ENCODE data around the gene NT5DC3.

The NT5DC3 gene

GRCh38 chr12:103875666-103876065 lies 34.6 kb upstream of the NT5DC3 start:
- no peak for TF ChIP-seq CTCF (IDR thresholded peaks at IDR 0.05; ENCODE audit: borderline replicate concordance, insufficient read depth, low read depth, low read length)

DNA sequence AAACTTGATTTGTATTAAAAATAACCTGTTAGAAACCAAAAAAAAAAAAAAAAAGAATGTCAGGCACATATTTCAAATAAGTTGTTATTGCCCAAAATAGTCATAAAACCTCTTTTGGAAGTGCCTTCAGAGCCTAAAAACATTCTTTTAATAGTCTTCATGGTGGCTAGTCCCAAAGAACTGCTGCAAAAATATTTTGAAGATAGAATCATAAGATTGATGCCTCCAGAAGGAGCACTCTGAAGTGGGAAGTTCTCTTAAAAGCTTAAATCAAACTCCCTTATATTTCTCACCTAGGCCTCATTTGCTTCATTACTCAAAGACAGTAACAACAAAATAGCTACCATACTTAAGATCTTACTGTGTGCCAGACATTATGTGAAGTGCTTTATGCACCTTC lies 27.2 kb upstream of the NT5DC3 start:
- no peak for TF ChIP-seq CTCF (IDR thresholded peaks at IDR 0.05; ENCODE audit: borderline replicate concordance, insufficient read depth, low read depth, low read length)
- H3K4me3 ChIP-seq (ENCODE audit: low read depth, low read length), result no peak overlapping the region

More at GRCh38 chr12:103875666-103876065, 34.6 kb upstream of the NT5DC3 start:
- no peak overlapping the region for H3K4me3 ChIP-seq (ENCODE audit: low read depth, low read length)

- no peak for TF ChIP-seq CTCF (IDR thresholded peaks at IDR 0.05; ENCODE audit: borderline replicate concordance, insufficient read depth, low read depth, low read length)
- no peak overlapping the region for H3K4me3 ChIP-seq (ENCODE audit: low read depth, low read length)
These were observed 24.2 kb upstream of the NT5DC3 start for GRCh38 chr12:103865151-103865730.

GRCh38 chr12:103864710-103865109 lies 23.7 kb upstream of the NT5DC3 start:
- TF ChIP-seq CTCF (IDR thresholded peaks at IDR 0.05; ENCODE audit: borderline replicate concordance, insufficient read depth, low read depth, low read length), result no peak
- H3K4me3 ChIP-seq (ENCODE audit: low read depth, low read length), result no peak overlapping the region

GRCh38 chr12:103858953-103859601 lies 18.0 kb upstream of the NT5DC3 start:
- no peak for TF ChIP-seq CTCF (IDR thresholded peaks at IDR 0.05; ENCODE audit: borderline replicate concordance, insufficient read depth, low read depth, low read length)
- H3K4me3 ChIP-seq (ENCODE audit: low read depth, low read length), result no peak overlapping the region

GRCh38 chr12:103858335-103858734 lies 17.3 kb upstream of the NT5DC3 start:
- no peak for TF ChIP-seq CTCF (IDR thresholded peaks at IDR 0.05; ENCODE audit: borderline replicate concordance, insufficient read depth, low read depth, low read length)
- no peak overlapping the region for H3K4me3 ChIP-seq (ENCODE audit: low read depth, low read length)

GRCh38 chr12:103857164-103857563 lies 16.1 kb upstream of the NT5DC3 start:
- no peak for TF ChIP-seq CTCF (IDR thresholded peaks at IDR 0.05; ENCODE audit: borderline replicate concordance, insufficient read depth, low read depth, low read length)

More at GRCh38 chr12:103857164-103857563, 16.1 kb upstream of the NT5DC3 start:
- H3K4me3 ChIP-seq (ENCODE audit: low read depth, low read length), result no peak overlapping the region

All from GM12875 (cell line).